GM18868 (cell line): Measurements from ENCODE around the gene C1orf35.

ENCODE experiments used
- ATAC-seq: cut with Tn5 transposase; IDR thresholded peaks from one replicate; pipeline ENCODE4 v1.9.1; 2021; ENCODE audit warnings: mild to moderate bottlenecking, moderate library complexity; ENCODE audit not compliant: unreplicated experiment

The C1orf35 gene

DNA sequence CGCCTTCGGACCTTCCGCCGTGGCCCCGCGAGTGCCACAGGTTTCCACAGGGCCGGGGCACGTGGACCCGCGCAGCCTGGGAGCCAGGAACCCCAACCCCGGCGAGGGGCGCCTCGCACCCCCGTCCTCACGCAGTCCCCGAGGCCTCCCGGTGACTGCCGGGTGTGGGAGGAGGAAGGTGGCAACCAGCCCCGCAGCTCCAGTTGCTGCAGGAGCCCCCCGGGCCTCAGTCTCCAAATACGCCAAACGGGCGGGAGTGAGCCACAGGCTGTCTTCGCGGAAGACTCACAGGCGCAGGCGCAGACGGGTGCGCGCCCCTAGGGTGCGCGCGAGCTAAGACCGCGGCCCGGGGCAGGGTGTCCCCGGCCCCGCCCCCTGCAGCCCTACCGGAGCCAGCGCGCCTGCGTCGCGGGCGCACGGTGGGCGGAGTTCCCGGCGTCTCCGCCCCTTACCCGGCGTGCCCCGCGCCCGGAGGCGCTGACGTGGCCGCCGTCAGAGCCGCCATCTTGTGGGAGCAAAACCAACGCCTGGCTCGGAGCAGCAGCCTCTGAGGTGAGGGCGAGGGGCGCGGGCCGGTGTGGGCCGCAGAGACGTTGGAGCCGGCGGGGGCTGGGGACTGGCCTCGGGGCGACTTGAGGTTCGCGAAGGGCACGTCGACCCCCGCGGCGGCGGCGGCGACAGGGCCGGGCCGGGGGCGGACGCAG lies 20.8 kb downstream of the C1orf35 start, which contains the start of gene ARF1:
Gene ARF1, plus strand, starts transcription at position 495 of the 704 bp plus-strand sequence. CDS start 14,407 bp downstream, outside the sequence.
- ATAC-seq: peak; percentile 79

- peak; percentile 32 for ATAC-seq
Observed at GRCh38 chr1:228081578-228082213, 21.4 kb downstream of the C1orf35 start.

DNA sequence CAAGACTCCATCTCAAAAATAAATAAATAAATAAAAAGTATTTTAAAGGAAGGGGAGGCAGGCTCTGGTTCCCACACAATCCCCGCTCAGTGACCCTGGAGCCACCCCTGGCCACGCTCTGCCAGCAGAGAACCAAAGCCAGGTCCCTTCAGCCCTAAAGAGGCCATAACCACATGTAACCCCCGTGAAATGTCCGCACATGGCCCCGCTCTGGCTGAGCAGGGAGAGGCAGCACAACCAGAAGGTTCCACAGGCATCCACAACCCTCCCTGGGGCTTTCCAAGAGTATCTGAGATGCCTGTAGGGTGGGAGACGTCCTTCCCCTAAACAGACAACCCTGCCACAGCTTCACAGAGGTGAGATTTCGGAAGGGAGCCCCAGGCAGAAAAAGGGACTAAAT lies 22.0 kb downstream of the C1orf35 start:
- ATAC-seq: no peak

DNA sequence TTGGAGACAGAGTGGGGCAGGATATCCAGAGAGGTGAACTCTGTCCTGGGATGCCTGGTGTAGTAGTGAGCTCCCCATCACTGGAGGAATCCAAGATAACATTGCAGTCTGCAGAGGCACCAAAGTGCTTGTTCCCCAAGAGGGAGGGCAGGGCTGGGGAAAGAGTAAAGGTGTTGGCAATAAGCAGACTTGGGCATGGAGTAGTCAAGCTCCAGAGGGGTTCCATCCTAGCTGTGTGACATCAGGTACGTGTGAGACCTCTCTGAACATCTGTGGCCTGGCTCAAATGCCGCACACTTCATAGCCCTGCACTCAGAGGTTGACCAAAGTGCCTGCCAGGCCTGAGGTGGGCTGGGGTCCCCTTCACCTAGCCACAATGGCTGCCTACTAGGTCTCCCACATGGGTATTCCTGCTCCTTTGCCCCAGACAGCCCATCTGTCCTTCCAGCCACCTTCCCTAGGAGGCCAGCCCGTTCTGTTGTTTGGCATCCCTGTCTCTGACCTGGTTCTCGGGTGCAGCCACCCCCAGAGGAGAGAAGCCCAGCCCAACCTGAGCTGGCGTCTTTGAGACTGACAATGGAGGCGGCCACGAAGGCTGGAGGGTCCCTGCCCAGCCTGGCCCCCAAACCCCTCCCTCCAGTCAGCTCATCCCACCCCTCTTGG lies 23.4 kb downstream of the C1orf35 start:
- ATAC-seq: no peak

GRCh38 chr1:228079013-228079412 lies 24.1 kb downstream of the C1orf35 start:
- ATAC-seq: no peak

GRCh38 chr1:228077565-228078330 lies 25.4 kb downstream of the C1orf35 start:
- no peak for ATAC-seq

DNA sequence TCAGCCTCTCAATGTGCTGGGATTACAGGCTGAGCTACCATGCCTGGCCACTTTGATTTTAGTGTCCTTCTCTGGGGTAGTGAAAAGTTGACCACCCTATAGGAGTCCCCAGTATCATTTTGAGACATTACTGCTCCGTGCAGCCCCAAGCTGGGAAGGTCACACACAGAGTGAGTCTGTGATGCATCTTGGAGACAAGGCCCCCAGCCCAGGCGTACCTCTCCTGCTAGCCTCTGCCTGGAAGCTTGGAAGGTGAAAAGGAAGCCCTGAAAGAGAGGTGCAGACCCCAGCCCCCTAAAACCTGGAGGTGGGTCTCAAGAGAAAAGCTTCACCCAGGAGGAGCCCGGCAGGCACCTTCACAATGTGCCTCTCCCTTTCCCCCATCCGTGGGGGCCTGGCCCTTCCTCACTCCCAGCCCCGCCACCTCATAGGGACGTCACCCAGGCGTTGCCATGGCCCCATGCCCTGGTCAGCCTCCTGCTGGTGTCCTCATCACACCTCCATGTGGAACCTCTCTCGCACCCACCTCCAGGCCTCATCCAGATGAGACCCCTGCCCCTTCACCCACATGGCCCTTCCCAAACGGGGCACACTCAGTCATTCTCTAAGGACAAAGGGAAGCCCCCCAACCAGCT lies 26.2 kb downstream of the C1orf35 start:
- ATAC-seq: no peak

GRCh38 chr1:228075801-228076271 lies 27.3 kb downstream of the C1orf35 start:
- ATAC-seq: no peak

- ATAC-seq: no peak
Observed at GRCh38 chr1:228074954-228075730, 28.0 kb downstream of the C1orf35 start.

DNA sequence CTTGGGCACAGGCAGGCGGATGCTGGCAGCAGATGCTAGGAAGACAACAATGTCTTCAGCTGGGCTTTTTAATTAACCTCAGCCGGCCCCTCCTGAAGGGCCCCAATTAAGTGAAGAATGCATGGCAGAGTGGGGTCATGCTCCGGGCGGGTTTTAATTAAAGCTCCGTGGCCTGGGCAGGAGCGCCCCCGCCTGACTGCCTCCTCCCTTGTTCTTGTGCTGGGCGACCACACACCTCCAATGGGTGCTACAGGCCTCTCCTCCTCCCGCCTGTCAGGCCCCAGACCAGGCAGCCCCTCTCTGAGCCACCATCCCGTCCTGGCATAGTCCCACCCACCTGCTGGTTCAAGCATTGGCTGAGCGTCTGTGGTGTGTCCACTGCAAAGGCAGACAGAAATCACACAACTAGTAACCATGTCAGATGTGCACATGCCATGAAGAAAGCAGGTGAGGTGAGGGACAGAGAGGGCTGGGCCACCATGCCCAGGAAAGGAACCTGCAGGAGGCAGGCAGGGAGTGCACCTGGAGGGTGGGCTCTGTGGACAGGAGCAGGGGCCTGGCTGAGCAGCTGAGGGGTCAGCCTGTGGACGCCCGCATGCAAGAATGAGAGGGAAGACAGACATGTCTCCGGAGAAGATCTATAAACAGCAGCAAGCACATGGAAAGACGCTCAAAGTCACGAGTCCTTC lies 29.1 kb downstream of the C1orf35 start:
- ATAC-seq: no peak

GRCh38 chr1:228073061-228073856 lies 29.9 kb downstream of the C1orf35 start:
- ATAC-seq: no peak

DNA sequence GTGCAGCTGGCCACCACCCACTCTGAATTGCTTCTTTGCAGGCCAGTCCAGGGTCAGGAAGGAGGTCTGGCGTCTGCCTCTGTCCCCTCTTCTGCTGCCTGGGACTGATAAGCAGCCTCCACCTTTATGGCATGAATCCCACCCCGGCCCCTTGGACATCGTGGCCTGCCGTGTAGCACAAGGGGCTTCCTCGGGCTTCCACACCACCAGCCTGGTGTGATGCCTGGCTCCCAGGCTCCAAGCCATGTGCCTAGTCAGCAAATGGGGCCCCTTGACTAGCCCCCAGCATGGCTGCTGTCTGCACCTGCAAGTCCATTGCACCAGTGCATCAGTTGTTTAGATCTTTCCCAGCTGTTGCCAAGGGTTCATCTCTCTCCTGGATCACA lies 30.5 kb downstream of the C1orf35 start:
- no peak for ATAC-seq

GRCh38 chr1:228071839-228072657 lies 31.1 kb downstream of the C1orf35 start:
- no peak for ATAC-seq

GRCh38 chr1:228070851-228071250 lies 32.3 kb downstream of the C1orf35 start:
- no peak for ATAC-seq

DNA sequence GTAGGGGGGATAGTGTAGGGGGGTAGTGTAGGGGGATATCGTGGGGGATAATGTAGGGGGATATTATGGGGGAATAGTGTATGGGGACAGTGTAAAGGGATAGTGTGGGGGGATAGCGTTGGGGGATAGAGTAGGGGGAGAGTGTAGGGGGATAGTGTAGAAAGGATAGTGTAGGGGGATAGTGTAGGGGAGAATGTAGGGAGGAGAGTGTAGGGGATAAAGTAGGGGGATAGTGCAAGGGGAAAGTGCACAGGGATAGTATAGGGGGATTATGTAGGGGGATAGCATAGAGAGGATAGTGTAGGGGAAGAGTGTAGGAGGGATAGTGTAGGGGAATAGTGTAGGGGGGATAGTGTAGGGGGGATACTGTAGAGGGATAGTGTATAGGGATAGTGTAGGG lies 33.0 kb downstream of the C1orf35 start:
- ATAC-seq: no peak

DNA sequence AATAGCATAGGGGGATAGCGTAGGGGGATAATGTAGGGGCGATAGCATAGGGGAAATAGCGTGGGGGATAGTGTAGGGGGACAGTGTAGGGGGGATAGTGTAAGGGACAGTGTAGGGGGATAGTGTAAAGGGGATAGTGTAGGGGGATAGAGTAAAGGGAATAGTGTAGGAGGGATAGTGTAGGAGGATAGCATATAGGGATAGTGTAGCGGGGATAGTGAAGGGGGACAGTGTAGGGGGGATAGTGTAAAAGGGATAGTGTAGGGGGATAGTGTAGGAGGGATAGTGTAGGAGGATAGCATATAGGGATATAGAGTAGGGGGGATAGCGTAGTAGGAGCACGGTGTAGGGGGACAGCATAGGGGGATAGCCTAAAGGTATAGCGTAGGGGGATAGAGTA lies 34.8 kb downstream of the C1orf35 start:
- no peak for ATAC-seq

DNA sequence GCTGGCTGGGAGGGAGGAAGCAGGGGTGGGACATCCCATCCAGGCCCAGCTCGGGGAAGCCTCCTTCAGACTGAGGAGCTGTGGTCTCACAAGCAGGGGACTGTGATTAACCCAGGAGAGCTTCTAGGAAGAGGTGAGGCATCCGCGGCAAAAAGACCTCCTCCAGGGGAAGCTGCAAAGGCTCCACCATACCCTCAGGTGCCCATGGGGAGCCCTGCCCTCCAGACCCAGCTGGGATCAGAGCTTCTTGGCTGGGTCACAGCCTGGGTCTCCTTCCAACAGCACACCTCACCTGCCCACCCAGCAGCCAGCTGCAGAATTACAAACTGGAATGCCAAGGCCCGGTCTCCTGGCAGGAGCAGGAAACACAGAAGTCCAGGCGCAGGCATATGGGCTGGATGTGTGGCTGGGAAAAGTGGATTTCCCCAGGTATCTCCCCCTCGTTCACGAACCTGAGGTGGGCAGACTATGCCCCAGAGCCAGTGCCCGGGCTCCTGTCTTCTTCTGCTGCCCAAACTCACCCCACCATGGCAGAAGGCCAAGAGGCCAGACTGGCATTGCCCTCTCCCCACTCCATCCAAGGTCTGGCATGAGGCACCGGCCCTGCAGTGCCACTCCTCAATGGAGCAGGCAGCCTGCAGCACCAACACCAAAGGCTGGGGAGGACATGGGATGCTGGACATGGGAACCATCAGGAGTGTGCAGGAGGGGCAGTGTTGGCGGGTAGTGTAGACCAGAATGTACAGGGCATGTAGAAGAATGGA lies 36.1 kb downstream of the C1orf35 start:
- no peak for ATAC-seq
